Measurements from ENCODE around the gene AQP12A. TPM values are rescaled to one million over a fixed set of nuclear protein-coding genes. Genes with fewer than 3 reads are reported as not detected.
"Not testable (repeated sequence)": the region's sequence is repeated elsewhere in the genome, so short reads cannot be mapped to it uniquely, and the experiment has no call there.

AQP12A gene
- total and polyA plus RNA-seq, 9 of the 15 experiments (the other 6 are each of a cell fraction or from before 2014, with no cell fraction given): not detected

- peaks cover 0 to 30% of the 10 kb centered on the region in 2 experiments; a peak in 3 of 5 replicates for H3K27me3 ChIP-seq (ENCODE audit: control insufficient read depth in 2 of 2, insufficient read depth in 2 of 2, low read length in 2 of 2)
- DNase-seq (ENCODE audit: extremely low read depth in 1 of 4, low spot score in 3 of 4); intact Hi-C loops (cut with micrococcal nuclease); BruUV-seq (replicated peaks); FAIRE-seq; H3K4me1 ChIP-seq (replicated peaks in 1 of 2; ENCODE audit: control insufficient read depth in 2 of 2, insufficient read depth in 2 of 2, low read length in 2 of 2); H4K20me1 ChIP-seq (replicated peaks; ENCODE audit: control insufficient read depth, insufficient read depth, low read length); H3K79me2 ChIP-seq (ENCODE audit: control insufficient read depth, insufficient read depth, low read length); H3K9me1 ChIP-seq (ENCODE audit: control insufficient read depth, insufficient read depth, low read length); ATAC-seq; H3K4me2 ChIP-seq (ENCODE audit: insufficient read depth, low read length); H2AFZ ChIP-seq (ENCODE audit: low read depth, low read length); CTCF ChIA-PET (ENCODE audit: low intra/inter-chr PET ratio); H3K27ac ChIP-seq (ENCODE audit: extremely low read depth, low read depth, low read length); POLR2A ChIA-PET; H3K36me3 ChIP-seq (ENCODE audit: control insufficient read depth, insufficient read depth, low read length); H3K9ac ChIP-seq (ENCODE audit: insufficient read depth in 1 of 2, low read depth in 2 of 2, low read length in 2 of 2); H3K4me3 ChIP-seq; in situ Hi-C loops (cut with MboI); H3K9me3 ChIP-seq (replicated peaks; ENCODE audit: control insufficient read depth, insufficient read depth, low read depth, low read length): not testable (repeated sequence)
- WGBS (ENCODE audit: insufficient coverage, low coverage, missing lambda C conversion rate): 0% methylated on average over 2 of the region's 15 CpGs
These were observed 8.2 kb upstream of the AQP12A start for GRCh38 chr2:240683329-240683979.

GRCh38 chr2:240683980-240684728 is 7.5 kb upstream of the AQP12A start:
- in situ Hi-C loops (cut with MboI); BruUV-seq (replicated peaks); H3K9ac ChIP-seq (ENCODE audit: insufficient read depth in 1 of 2, low read depth in 2 of 2, low read length in 2 of 2); H3K9me1 ChIP-seq (ENCODE audit: control insufficient read depth, insufficient read depth, low read length); CTCF ChIA-PET (ENCODE audit: low intra/inter-chr PET ratio); H3K79me2 ChIP-seq (ENCODE audit: control insufficient read depth, insufficient read depth, low read length); DNase-seq (ENCODE audit: extremely low read depth in 1 of 4, low spot score in 3 of 4); H3K4me2 ChIP-seq (ENCODE audit: insufficient read depth, low read length); H3K9me3 ChIP-seq (replicated peaks; ENCODE audit: control insufficient read depth, insufficient read depth, low read depth, low read length); H3K27ac ChIP-seq (ENCODE audit: extremely low read depth, low read depth, low read length); H3K4me3 ChIP-seq; H2AFZ ChIP-seq (ENCODE audit: low read depth, low read length); H4K20me1 ChIP-seq (replicated peaks; ENCODE audit: control insufficient read depth, insufficient read depth, low read length); ATAC-seq; H3K4me1 ChIP-seq (replicated peaks in 1 of 2; ENCODE audit: control insufficient read depth in 2 of 2, insufficient read depth in 2 of 2, low read length in 2 of 2); intact Hi-C loops (cut with micrococcal nuclease); FAIRE-seq; POLR2A ChIA-PET; H3K36me3 ChIP-seq (ENCODE audit: control insufficient read depth, insufficient read depth, low read length): not testable (repeated sequence)
- 0% methylated on average over 9 of the region's 15 CpGs for WGBS (ENCODE audit: insufficient coverage, low coverage, missing lambda C conversion rate)
- peaks cover 0 to 33% of the 10 kb centered on the region in 2 experiments; a peak in 3 of 5 replicates for H3K27me3 ChIP-seq (ENCODE audit: control insufficient read depth in 2 of 2, insufficient read depth in 2 of 2, low read length in 2 of 2)
